Liver (tissue), 9 donors: ENCODE measurements around the gene ATG9A. TPM values are rescaled to one million over a fixed set of nuclear protein-coding genes. Genes with fewer than 3 reads are reported as not detected.

Experiments used
- DNase-seq: peaks from one replicate; pipeline ENCODE4 v3.0.0-alpha.2; 2017; ENCODE audit warnings: low spot score
- H3K27ac ChIP-seq, 2 donors: one replicate each; pipeline ENCODE4 v1.7.0; 2013; ENCODE audit warnings: inconsistent platforms in 2 of 2, low read length in 2 of 2, control low read depth in 1 of 2, low read depth in 1 of 2, mild to moderate bottlenecking in 1 of 2
- H3K27me3 ChIP-seq, 4 donors: one replicate each; pipeline versions ENCODE4 v1.6.1 to v1.7.0; 2013; ENCODE audit warnings: low read length in 3 of 4, inconsistent platforms in 1 of 4, mild to moderate bottlenecking in 1 of 4, moderate library complexity in 1 of 4; ENCODE audit not compliant: control insufficient read depth in 4 of 4, insufficient read depth in 4 of 4
- H3K36me3 ChIP-seq, 4 donors: one replicate each; pipeline versions ENCODE4 v1.6.1 to v1.7.0; 2013; ENCODE audit warnings: low read length in 3 of 4, mild to moderate bottlenecking in 3 of 4, low read depth in 1 of 4, moderate library complexity in 1 of 4; ENCODE audit not compliant: control insufficient read depth in 4 of 4, insufficient read depth in 3 of 4
- H3K4me1 ChIP-seq, 4 donors: one replicate each; pipeline versions ENCODE4 v1.6.1 to v1.7.0; 2013; ENCODE audit warnings: low read length in 3 of 4, mild to moderate bottlenecking in 3 of 4, moderate library complexity in 1 of 4; ENCODE audit not compliant: control insufficient read depth in 4 of 4, insufficient read depth in 4 of 4
- H3K4me3 ChIP-seq, 3 donors: one replicate each; pipeline versions ENCODE4 v1.6.1 to v1.7.0; 2013; ENCODE audit warnings: low read length in 3 of 3, control low read depth in 1 of 3, low read depth in 1 of 3, mild to moderate bottlenecking in 1 of 3
- H3K9ac ChIP-seq, 2 donors: one replicate each; pipeline ENCODE4 v1.7.0; 2013; ENCODE audit warnings: low read length in 2 of 2, mild to moderate bottlenecking in 2 of 2, moderate library complexity in 2 of 2, control low read depth in 1 of 2, low read depth in 1 of 2
- H3K9me3 ChIP-seq, 4 donors: one replicate each; pipeline versions ENCODE4 v1.6.1 to v1.7.0; 2013; ENCODE audit warnings: low read length in 3 of 4; ENCODE audit not compliant: control insufficient read depth in 4 of 4
- ATF3 ChIP-seq: IDR thresholded peaks from 2 replicates; pipeline ENCODE4 v1.6.1; 2016; ENCODE audit warnings: antibody characterized with exemption
- CTCF ChIP-seq: fragments of 150-350 bp; IDR thresholded peaks from 2 replicates; pipeline ENCODE4 v1.5.1; 2017; ENCODE audit warnings: improper control_type of control experiment, low read depth, low read length; ENCODE audit not compliant: missing input control
- EGR1 ChIP-seq, 2 donors: IDR thresholded peaks; 2 replicates each; pipeline ENCODE4 v1.6.1; 2016 to 2018; ENCODE audit warnings: antibody characterized with exemption in 2 of 2, low read depth in 2 of 2
- FOXA2 ChIP-seq: IDR thresholded peaks from 2 replicates; pipeline ENCODE4 v1.6.1; 2016; ENCODE audit warnings: antibody characterized with exemption
- GABPA ChIP-seq, 2 donors: IDR thresholded peaks in 1 of 2; conservative IDR thresholded peaks in 1 of 2; 2 replicates each; pipeline ENCODE4 v1.6.1; 2016; ENCODE audit warnings: antibody characterized with exemption in 2 of 2, mild to moderate bottlenecking in 1 of 2, moderate library complexity in 1 of 2
- HNF4A ChIP-seq, 2 donors: conservative IDR thresholded peaks; 2 replicates each; pipeline ENCODE4 v1.6.1; 2016; ENCODE audit warnings: antibody characterized with exemption in 2 of 2, mild to moderate bottlenecking in 2 of 2
- JUND ChIP-seq, 2 donors: IDR thresholded peaks; 2 replicates each; pipeline ENCODE4 v1.6.1; 2016; ENCODE audit warnings: antibody characterized with exemption in 2 of 2
- NR2F2 ChIP-seq: IDR thresholded peaks from 2 replicates; pipeline ENCODE4 v1.6.1; 2016; ENCODE audit warnings: antibody characterized with exemption
- RAD21 ChIP-seq, 2 donors: IDR thresholded peaks; 2 replicates each; pipeline ENCODE4 v1.6.1; 2016; ENCODE audit warnings: antibody characterized with exemption in 2 of 2, mild to moderate bottlenecking in 2 of 2
- REST ChIP-seq: IDR thresholded peaks from 2 replicates; pipeline ENCODE4 v1.6.1; 2016; ENCODE audit warnings: antibody characterized with exemption, mild to moderate bottlenecking
- RXRA ChIP-seq, 2 donors: IDR thresholded peaks; 2 replicates each; pipeline ENCODE4 v1.6.1; 2017 to 2018; ENCODE audit warnings: antibody characterized with exemption in 2 of 2, mild to moderate bottlenecking in 1 of 2
- SP1 ChIP-seq: IDR thresholded peaks from 2 replicates; pipeline ENCODE4 v1.6.1; 2018; ENCODE audit warnings: antibody characterized with exemption, mild to moderate bottlenecking
- TAF1 ChIP-seq: conservative IDR thresholded peaks from 2 replicates; pipeline ENCODE4 v1.6.1; 2016; ENCODE audit warnings: antibody characterized with exemption, mild to moderate bottlenecking
- YY1 ChIP-seq: IDR thresholded peaks from 2 replicates; pipeline ENCODE4 v1.6.1; 2016; ENCODE audit warnings: antibody characterized with exemption, mild to moderate bottlenecking
- WGBS: extraction: QIAGEN DNeasy Blood & Tissue Kit; methylation state at CpG from one replicate; pipeline ENCODE4 v1.1.7; 2013; 5-methylcytosine and 5-hydroxymethylcytosine counted together
- polyA plus RNA-seq, 2 donors: library from polyadenylated mRNA; stranded (reverse) in 1 of 2; unstranded in 1 of 2; fragments of 200-250 nt in 1 of 2; fragments of >200 nt in 1 of 2; fragmentation: Nextera tagmentation in 1 of 2; extraction: Ambion mirVana in 1 of 2; gene quantifications; one replicate each; pipeline versions ENCODE4 v1.2.1 to v1.2.3, GENCODE V29; 2013 to 2015
- total RNA-seq, 2 donors: library from RNA; depleted of rRNA; stranded (reverse); fragments of >200 nt; gene quantifications; one replicate each; pipeline ENCODE4 v1.2.3, GENCODE V29; 2014
- donor health status: healthy.
- donor health status: healthy.
- donor health status: healthy.
- donor health status: healthy.
- donor health status: healthy.

The ATG9A gene
- total and polyA plus RNA-seq, 4 donors: 24.3 to 68.1 (median 37.9) TPM

- peak; percentile 92 for DNase-seq
- Histone ChIP-seq H3K4me1 (peaks cover 0 to 25% (median 22%) of the 10 kb centered on the region in 4 donors), H3K9ac (peak within 1 kb of the TSS; percentile 34 to 100), H3K27me3 (no peaks in the 10 kb centered on the region), H3K36me3 (peaks cover 9 to 49% (median 41%) of the 10 kb centered on the region in 4 donors), H3K4me3 (peak within 1 kb of the TSS; percentile 68 to 89 (median 77)), H3K9me3 (no peaks in the 10 kb centered on the region), H3K27ac (peak within 1 kb of the TSS; percentile 94 to 100)
- TF ChIP-seq HNF4A (conservative IDR thresholded peaks at IDR 0.05) (peak; percentile 30), EGR1 (IDR thresholded peaks at IDR 0.05; ENCODE audit: low read depth in 2 of 2) (no peak), RAD21 (IDR thresholded peaks at IDR 0.05) (no peak), NR2F2 (no peak), RXRA (IDR thresholded peaks at IDR 0.05) (peak in 1 of 2 donors; percentile 16), SP1 (no peak), CTCF (peak; percentile 19), YY1 (peak; percentile 47), GABPA (IDR thresholded peaks at IDR 0.05 in 1 of 2, conservative IDR thresholded peaks at IDR 0.05 in 1 of 2) (peak in 1 of 2 donors; percentile 75), JUND (IDR thresholded peaks at IDR 0.05) (peak in 1 of 2 donors; percentile 10), REST (peak; percentile 66), FOXA2 (peak; percentile 47), ATF3 (no peak), TAF1 (peak; percentile 30)
- under 1% methylated on average over 67 of the region's 67 CpGs for WGBS
These were observed 51.7 kb downstream of the ATG9A start, which contains the start of gene RETREG2 for GRCh38 chr2:219177552-219178376. Gene RETREG2 (plus strand): TSS chr2:219178275. CDS start chr2:219178353, 78 bp downstream.

- Histone ChIP-seq H3K9me3 (no peaks in the 10 kb centered on the region), H3K27me3 (no peaks in the 10 kb centered on the region), H3K36me3 (peaks cover 4 to 49% (median 40%) of the 10 kb centered on the region in 4 donors), H3K9ac (peak within 1 kb of the TSS; percentile 78 to 100), H3K4me1 (peaks cover 0 to 25% (median 22%) of the 10 kb centered on the region in 4 donors), H3K27ac (peak within 1 kb of the TSS; percentile 94 to 100), H3K4me3 (peak within 1 kb of the TSS; percentile 65 to 89 (median 77))
- peak; percentile 88 for DNase-seq
- under 1% methylated on average over 69 of the region's 69 CpGs for whole genome bisulfite sequencing
- TF ChIP-seq CTCF (peak; percentile 18), SP1 (peak; percentile 33), ATF3 (no peak), GABPA (IDR thresholded peaks at IDR 0.05 in 1 of 2, conservative IDR thresholded peaks at IDR 0.05 in 1 of 2) (peak in 1 of 2 donors; percentile 82)
These were observed 52.5 kb downstream of the ATG9A start, which contains the start of gene CNPPD1 for GRCh38 chr2:219176818-219177551. Gene CNPPD1 (minus strand): TSS chr2:219176925. CDS start chr2:219176828, 97 bp downstream.
